PC-3 (cell line): ENCODE measurements around the gene MEGF9. TPM values are rescaled to one million over a fixed set of nuclear protein-coding genes. Genes with fewer than 3 reads are reported as not detected.

Source experiments
- ATAC-seq: fragments of 200-7000 bp; cut with Tn5 transposase; 2 replicates; pipeline ENCODE4 v1.9.1; 2020; ENCODE audit warnings: mild to moderate bottlenecking, moderate library complexity
- BruUV-seq: library from RNA; stranded (reverse); fragments of 400-500 nt; replicated peaks from 2 replicates; lab custom pipeline; 2021; lab: Mats Ljungman, UMichigan
- CTCF ChIA-PET: fragments of 300-600 bp; sonication (Branson Sonifier 250); formaldehyde crosslinking; loops from one replicate; lab custom pipeline; 2022; ENCODE audit warnings: antibody characterized with exemption; lab: Charles Lee
- POLR2A ChIA-PET: fragments of 300-600 bp; sonication (Branson Sonifier 250); formaldehyde crosslinking; loops from one replicate; lab custom pipeline; 2022; ENCODE audit warnings: antibody characterized with exemption; ENCODE audit not compliant: unreplicated experiment; lab: Charles Lee
- DNase-seq: peaks from one replicate; pipeline ENCODE4 v3.0.0-alpha.2; 2015
- H2AFZ ChIP-seq: fragments of 300-600 bp; sonication (generic); 2 replicates; pipeline ENCODE4 v1.6.0; 2016; ENCODE audit warnings: antibody characterized with exemption, low read length
- H3F3A ChIP-seq: fragments of 300-600 bp; sonication (generic); one replicate; pipeline ENCODE4 v1.6.0; 2017; ENCODE audit warnings: antibody characterized with exemption, low read length, control low read depth, mild to moderate bottlenecking; ENCODE audit not compliant: unreplicated experiment
- H3K27ac ChIP-seq: fragments of 300-600 bp; sonication (generic); 2 replicates; pipeline ENCODE4 v1.5.1; 2016; ENCODE audit warnings: mild to moderate bottlenecking, low read length
- H3K27me3 ChIP-seq: fragments of 300-600 bp; sonication (generic); 2 replicates; pipeline ENCODE4 v1.6.1; 2016; ENCODE audit warnings: low read length, mixed read lengths
- H3K36me3 ChIP-seq: fragments of 300-600 bp; sonication (generic); 2 replicates; pipeline ENCODE4 v1.6.1; 2016; ENCODE audit warnings: low read depth, mixed run types, low read length, mixed read lengths
- H3K4me1 ChIP-seq: fragments of 300-600 bp; sonication (generic); 2 replicates; pipeline ENCODE4 v1.5.1; 2016; ENCODE audit warnings: low read length; ENCODE audit not compliant: insufficient read depth
- H3K4me2 ChIP-seq: fragments of 300-600 bp; sonication (generic); 2 replicates; pipeline ENCODE4 v1.6.0; 2016; ENCODE audit warnings: low read length
- H3K4me3 ChIP-seq: fragments of 300-600 bp; sonication (generic); 2 replicates; pipeline ENCODE4 v1.5.1; 2016; ENCODE audit warnings: mild to moderate bottlenecking, low read length, mixed read lengths
- H3K79me2 ChIP-seq: fragments of 300-600 bp; sonication (generic); 2 replicates; pipeline ENCODE4 v1.6.1; 2017; ENCODE audit warnings: low read length, mixed read lengths
- H3K9ac ChIP-seq: fragments of 300-600 bp; sonication (generic); 2 replicates; pipeline ENCODE4 v1.6.0; 2016; ENCODE audit warnings: mild to moderate bottlenecking, low read length
- H3K9me2 ChIP-seq: fragments of 300-600 bp; sonication (generic); replicated peaks from 2 replicates; pipeline ENCODE4 v1.6.1; 2016; ENCODE audit warnings: mixed run types, low read length, mixed read lengths
- H3K9me3 ChIP-seq: fragments of 300-600 bp; sonication (generic); 2 replicates; pipeline ENCODE4 v1.6.1; 2016; ENCODE audit warnings: low read length, mixed read lengths
- H4K20me1 ChIP-seq: fragments of 300-600 bp; sonication (generic); 2 replicates; pipeline ENCODE4 v1.6.1; 2016; ENCODE audit warnings: low read length, mixed read lengths
- EZH2 ChIP-seq: fragments of 300-600 bp; sonication (generic); IDR thresholded peaks from one replicate; pipeline ENCODE4 v1.6.1; 2017; ENCODE audit warnings: antibody characterized with exemption, mild to moderate bottlenecking, low read length; ENCODE audit not compliant: unreplicated experiment
- EZH2phosphoT487 ChIP-seq: fragments of 300-600 bp; sonication (generic); IDR thresholded peaks from 2 replicates; pipeline ENCODE4 v1.6.1; 2018; ENCODE audit warnings: mild to moderate bottlenecking, antibody characterized with exemption, low read length, borderline replicate concordance
- intact Hi-C: fragments of 100-400 bp; cut with micrococcal nuclease; formaldehyde crosslinking; loops from 2 replicates; pipeline ENCODE4 v1.9.0; 2023
- total RNA-seq: library from RNA; depleted of rRNA; stranded (reverse); fragments of >200 nt; gene quantifications from 2 replicates; pipeline ENCODE4 v1.2.3, GENCODE V29; 2014
- TF ChIP-seq, protein P1 (sequence below): fragments of 300-600 bp; sonication (generic); conservative IDR thresholded peaks from 2 replicates; pipeline ENCODE4 v1.5.1; 2017; ENCODE audit warnings: antibody characterized with exemption, low read depth, mild to moderate bottlenecking, low read length

The MEGF9 gene
- total RNA-seq, 1 experiment from 2014 or later: 2.6 TPM

DNA sequence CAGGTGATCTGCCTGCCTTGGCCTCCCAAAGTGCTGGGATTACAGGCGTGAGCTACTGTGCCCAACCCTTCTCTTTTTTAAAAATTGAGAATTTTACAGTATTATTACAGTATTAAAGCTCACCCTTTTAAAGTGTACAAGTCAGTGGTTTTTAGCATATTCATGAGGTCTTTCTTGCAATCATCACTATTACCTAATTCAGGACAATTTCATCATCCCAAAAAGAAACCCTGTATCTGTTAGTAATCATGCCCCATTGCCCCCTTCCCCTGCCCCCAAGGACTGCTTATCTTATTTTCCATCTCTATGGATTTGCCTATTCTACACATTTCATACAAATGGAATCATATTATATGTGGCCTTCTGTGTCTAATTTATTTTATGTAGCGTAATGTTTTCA, 22.6 kb upstream of the MEGF9 start:
- Histone ChIP-seq H3F3A (no peaks in the 10 kb centered on the region), H3K36me3 (no peaks in the 10 kb centered on the region), H3K9me3 (no peaks in the 10 kb centered on the region), H3K4me2 (no peak overlapping the region), H3K27me3 (no peaks in the 10 kb centered on the region), H3K4me3 (no peak overlapping the region), H3K4me1 (peaks cover 17% of the 10 kb centered on the region), H3K9ac (no peak overlapping the region), H4K20me1 (no peaks in the 10 kb centered on the region), H3K79me2 (no peaks in the 10 kb centered on the region), H3K27ac (no peak overlapping the region), H3K9me2 (no peaks in the 10 kb centered on the region), H2AFZ (no peak overlapping the region)
- no peak for ATAC-seq
- intact Hi-C loops: no loop called here
- TF ChIP-seq EZH2 (no peak), EZH2phosphoT487 (no peak)
- TF ChIP-seq, protein P1, sequence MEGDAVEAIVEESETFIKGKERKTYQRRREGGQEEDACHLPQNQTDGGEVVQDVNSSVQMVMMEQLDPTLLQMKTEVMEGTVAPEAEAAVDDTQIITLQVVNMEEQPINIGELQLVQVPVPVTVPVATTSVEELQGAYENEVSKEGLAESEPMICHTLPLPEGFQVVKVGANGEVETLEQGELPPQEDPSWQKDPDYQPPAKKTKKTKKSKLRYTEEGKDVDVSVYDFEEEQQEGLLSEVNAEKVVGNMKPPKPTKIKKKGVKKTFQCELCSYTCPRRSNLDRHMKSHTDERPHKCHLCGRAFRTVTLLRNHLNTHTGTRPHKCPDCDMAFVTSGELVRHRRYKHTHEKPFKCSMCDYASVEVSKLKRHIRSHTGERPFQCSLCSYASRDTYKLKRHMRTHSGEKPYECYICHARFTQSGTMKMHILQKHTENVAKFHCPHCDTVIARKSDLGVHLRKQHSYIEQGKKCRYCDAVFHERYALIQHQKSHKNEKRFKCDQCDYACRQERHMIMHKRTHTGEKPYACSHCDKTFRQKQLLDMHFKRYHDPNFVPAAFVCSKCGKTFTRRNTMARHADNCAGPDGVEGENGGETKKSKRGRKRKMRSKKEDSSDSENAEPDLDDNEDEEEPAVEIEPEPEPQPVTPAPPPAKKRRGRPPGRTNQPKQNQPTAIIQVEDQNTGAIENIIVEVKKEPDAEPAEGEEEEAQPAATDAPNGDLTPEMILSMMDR: no peak
- ChIA-PET POLR2A (no interaction called here), CTCF (no interaction called here)
- DNase-seq: no peak
- no TSS peak for BruUV-seq

GRCh38 chr9:120735415-120736126, 21.3 kb upstream of the MEGF9 start:
- no peaks in the 10 kb centered on the region for H3K9me3 ChIP-seq
- H3K27ac ChIP-seq: no peak overlapping the region
- no peak overlapping the region for H3K9ac ChIP-seq
- H3K27me3 ChIP-seq: no peaks in the 10 kb centered on the region
- H4K20me1 ChIP-seq: no peaks in the 10 kb centered on the region
- H3F3A ChIP-seq: no peaks in the 10 kb centered on the region
- ChIA-PET CTCF (no interaction called here), POLR2A (no interaction called here)
- no peaks in the 10 kb centered on the region for H3K9me2 ChIP-seq
- BruUV-seq: no TSS peak
- TF ChIP-seq EZH2phosphoT487 (no peak), EZH2 (no peak)
- TF ChIP-seq, protein P1: no peak
- no peak overlapping the region for H3K4me2 ChIP-seq
- ATAC-seq (no peak), DNase-seq (no peak)
- no peak overlapping the region for H2AFZ ChIP-seq
- no peaks in the 10 kb centered on the region for H3K79me2 ChIP-seq
- H3K4me3 ChIP-seq: no peak overlapping the region
- intact Hi-C loops: no loop called here
- H3K36me3 ChIP-seq: no peaks in the 10 kb centered on the region
- peaks cover 17% of the 10 kb centered on the region for H3K4me1 ChIP-seq

- no peaks in the 10 kb centered on the region for H3F3A ChIP-seq
- H4K20me1 ChIP-seq: no peaks in the 10 kb centered on the region
- POLR2A ChIA-PET: no interaction called here
- ATAC-seq: no peak
- BruUV-seq: no TSS peak
- H3K4me2 ChIP-seq: no peak overlapping the region
- no peak overlapping the region for H3K27ac ChIP-seq
- H3K9me2 ChIP-seq: no peaks in the 10 kb centered on the region
- no peaks in the 10 kb centered on the region for H3K27me3 ChIP-seq
- no peaks in the 10 kb centered on the region for H3K36me3 ChIP-seq
- DNase-seq: no peak
- H3K4me1 ChIP-seq: peaks cover 21% of the 10 kb centered on the region
- no peaks in the 10 kb centered on the region for H3K9me3 ChIP-seq
- no peak overlapping the region for H2AFZ ChIP-seq
- intact Hi-C loops: no loop called here
- H3K79me2 ChIP-seq: no peaks in the 10 kb centered on the region
- H3K4me3 ChIP-seq: no peak overlapping the region
- CTCF ChIA-PET: no interaction called here
- H3K9ac ChIP-seq: no peak overlapping the region
- TF ChIP-seq EZH2phosphoT487 (no peak), EZH2 (no peak)
- TF ChIP-seq, protein P1: no peak
These were observed 20.5 kb upstream of the MEGF9 start for GRCh38 chr9:120734607-120735410.
